Endothelial cell of umbilical vein (primary cell): Measurements from ENCODE around the gene RBMS3. TPM values are rescaled to one million over a fixed set of nuclear protein-coding genes. Genes with fewer than 3 reads are reported as not detected.

Experiments
- BruUV-seq: library from RNA; stranded (reverse); fragments of 400-500 nt; replicated peaks from 2 replicates; lab custom pipeline; 2021; lab: Mats Ljungman, UMichigan
- CTCF ChIA-PET: fragments of 300-600, 350-600 bp; sonication (Branson Sonifier 250); formaldehyde crosslinking; loops from one replicate; lab custom pipeline; 2021; ENCODE audit warnings: antibody characterized with exemption, inconsistent platforms; lab: Charles Lee
- POLR2A ChIA-PET: fragments of 300-600, 350-600 bp; sonication (Branson Sonifier 250); formaldehyde crosslinking; loops from one replicate; lab custom pipeline; 2021; ENCODE audit warnings: antibody characterized with exemption, inconsistent platforms; lab: Charles Lee
- DNase-seq: peaks from one replicate; pipeline ENCODE4 v3.0.0-alpha.2; 2011; ENCODE audit warnings: low read depth, low spot score
- FAIRE-seq: peaks from 2 replicates; lab custom pipeline; 2011; peaks lifted over from hg19 to GRCh38; lab: Jason Lieb, UNC
- H2AFZ ChIP-seq: 2 replicates; pipeline ENCODE4 v1.6.0; 2012; ENCODE audit warnings: low read depth, low read length, control low read depth, inconsistent platforms
- H3K27ac ChIP-seq: 2 replicates; pipeline ENCODE4 v1.5.1; 2011; ENCODE audit warnings: low read depth, mild to moderate bottlenecking, control low read depth, low read length, moderate library complexity; ENCODE audit not compliant: insufficient read depth
- H3K27me3 ChIP-seq, 2 experiments: 2 replicates each; pipeline versions ENCODE4 v1.6.0 to v1.6.1; 2011; ENCODE audit warnings: low read length in 2 of 2, mixed read lengths in 1 of 2; ENCODE audit not compliant: control insufficient read depth in 2 of 2, insufficient read depth in 2 of 2
- H3K36me3 ChIP-seq, 2 experiments: 2 replicates in 1 of 2; 3 replicates in 1 of 2; pipeline ENCODE4 v1.5.1; 2011; ENCODE audit warnings: low read length in 2 of 2, mild to moderate bottlenecking in 1 of 2, moderate library complexity in 1 of 2; ENCODE audit not compliant: control insufficient read depth in 2 of 2, insufficient read depth in 2 of 2; ENCODE audit errors: extremely low read depth in 1 of 2
- H3K4me1 ChIP-seq: 3 replicates; pipeline ENCODE4 v1.5.1; 2011; ENCODE audit warnings: mild to moderate bottlenecking, low read length; ENCODE audit not compliant: control insufficient read depth, insufficient read depth; ENCODE audit errors: extremely low read depth
- H3K4me2 ChIP-seq: 2 replicates; pipeline ENCODE4 v1.6.1; 2011; ENCODE audit warnings: low read length, control low read depth, mixed read lengths; ENCODE audit not compliant: insufficient read depth
- H3K4me3 ChIP-seq, 3 experiments: fragments of 200-600 bp in 1 of 3; sonication (generic), shearing (Covaris generic) in 1 of 3; replicated peaks in 1 of 3; 2 replicates each; pipeline ENCODE4 v1.5.1; 2011 to 2016; ENCODE audit warnings: control low read depth in 3 of 3, low read length in 3 of 3, mild to moderate bottlenecking in 2 of 3, inconsistent platforms in 1 of 3, low read depth in 1 of 3, moderate library complexity in 1 of 3; ENCODE audit not compliant: insufficient read depth in 1 of 3
- H3K79me2 ChIP-seq: 2 replicates; pipeline ENCODE4 v1.6.0; 2012; ENCODE audit warnings: low read length, inconsistent platforms; ENCODE audit not compliant: control insufficient read depth, insufficient read depth
- H3K9ac ChIP-seq: replicated peaks from 2 replicates; pipeline ENCODE3; 2011; ENCODE audit warnings: low read length, control low read depth; ENCODE audit not compliant: insufficient read depth; ENCODE audit errors: extremely low read depth
- H3K9me1 ChIP-seq: replicated peaks from 3 replicates; pipeline ENCODE4 v1.6.0; 2011; ENCODE audit warnings: mild to moderate bottlenecking, low read length; ENCODE audit not compliant: control insufficient read depth, insufficient read depth; ENCODE audit errors: extremely low read depth
- H3K9me3 ChIP-seq: replicated peaks from 2 replicates; pipeline ENCODE4 v1.5.1; 2012; ENCODE audit warnings: low read length, inconsistent platforms; ENCODE audit not compliant: control insufficient read depth, insufficient read depth
- H4K20me1 ChIP-seq: replicated peaks from 2 replicates; pipeline ENCODE3; 2011; ENCODE audit warnings: mild to moderate bottlenecking, low read length; ENCODE audit not compliant: control insufficient read depth, insufficient read depth; ENCODE audit errors: extremely low read depth
- EZH2 ChIP-seq: IDR thresholded peaks from 2 replicates; pipeline ENCODE4 v1.6.1; 2012; ENCODE audit warnings: borderline replicate concordance, low read depth, mild to moderate bottlenecking, moderate library complexity, low read length, inconsistent platforms; ENCODE audit not compliant: severe bottlenecking
- MAX ChIP-seq: IDR thresholded peaks from 2 replicates; pipeline ENCODE4 v1.6.1; 2011; ENCODE audit not compliant: insufficient read depth, insufficient read length
- MYC ChIP-seq: IDR thresholded peaks from one replicate; pipeline ENCODE4 v1.6.1; 2011; ENCODE audit warnings: mild to moderate bottlenecking, low read depth, low read length
- POLR2A ChIP-seq: IDR thresholded peaks from 2 replicates; pipeline ENCODE4 v1.6.1; 2012; ENCODE audit warnings: low read depth, mild to moderate bottlenecking, control low read depth, low read length
- POLR2AphosphoS5 ChIP-seq: IDR thresholded peaks from 2 replicates; pipeline ENCODE4 v1.6.1; 2012; ENCODE audit warnings: low read depth, mild to moderate bottlenecking, control low read depth, low read length, moderate library complexity; ENCODE audit not compliant: insufficient read depth
- dilution Hi-C: fragments of 300-500 bp; cut with MboI; formaldehyde crosslinking; loops from one replicate; pipeline ENCODE4 v1.15.0; 2019; ENCODE audit warnings: low sequenced_read_pairs; ENCODE audit not compliant: extremely low pct_ligation_motif_present
- intact Hi-C: fragments of 100-400 bp; cut with micrococcal nuclease; formaldehyde crosslinking; loops from one replicate; pipeline ENCODE4 v1.10.0; 2022
- polyA plus RNA-seq, 4 experiments: library from polyadenylated mRNA; depleted of rRNA in 3 of 4; stranded (reverse) in 3 of 4; unstranded in 1 of 4; fragments of >200 nt; gene quantifications; 2 replicates each; pipeline versions ENCODE4 v1.2.1 to v1.2.3, GENCODE V29; 2011 to 2012; ENCODE audit warnings: missing spikeins in 1 of 4
- total RNA-seq: library from RNA; stranded (reverse); gene quantifications from 2 replicates; pipeline ENCODE4 v1.2.3, GENCODE V29; 2021

The RBMS3 gene
- total and polyA plus RNA-seq, 2 donors (not counting 3 experiments of a cell fraction or from before 2014, with no cell fraction given): 13.6 to 42.3 TPM

DNA sequence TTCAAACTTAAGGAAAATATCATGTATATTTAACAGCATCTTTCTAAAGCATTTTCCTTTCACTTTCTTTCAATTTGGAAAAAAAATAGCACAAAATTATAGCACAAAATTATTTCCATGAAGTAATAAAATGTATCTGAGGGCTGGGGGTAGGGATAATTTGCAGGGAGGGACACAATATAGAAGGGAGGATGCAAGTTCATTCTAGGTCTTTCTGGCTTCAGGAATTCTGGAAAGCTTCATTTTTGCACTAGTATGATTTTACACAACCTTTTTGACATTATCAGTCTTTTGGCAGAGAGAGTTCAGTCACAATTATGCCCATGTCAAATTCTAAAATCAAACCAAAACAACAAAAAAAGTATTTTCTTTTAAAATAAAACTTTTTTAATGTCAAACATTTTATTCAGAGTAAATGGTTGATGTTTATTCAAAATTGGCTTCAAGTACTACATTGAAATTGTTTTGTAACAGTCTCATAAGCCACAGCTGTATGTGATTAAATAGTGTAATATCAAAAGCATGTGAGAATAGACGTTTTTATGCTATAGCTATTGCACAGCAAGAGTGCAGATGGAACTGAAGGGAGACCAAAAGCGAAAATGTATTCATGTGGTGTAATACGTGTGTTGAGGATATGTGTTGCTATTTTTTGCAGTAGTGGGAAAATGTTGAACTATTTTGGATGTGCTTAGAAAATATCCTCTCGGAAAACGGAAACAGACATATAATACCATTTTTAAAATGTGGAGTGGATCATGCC is 5.8 kb downstream of the RBMS3 start:
- H4K20me1 ChIP-seq: peaks cover 2% of the 10 kb centered on the region
- H3K4me1 ChIP-seq: peaks cover 33% of the 10 kb centered on the region
- H3K9me3 ChIP-seq: no peaks in the 10 kb centered on the region
- TF ChIP-seq POLR2AphosphoS5 (no peak), MYC (no peak), EZH2 (no peak), MAX (no peak)
- CTCF ChIA-PET: no interaction called here
- intact Hi-C loops (loop anchor here (10.0 kb wide), 1 partner anchor 1468 kb away; no protein-coding TSS in a partner anchor), dilution Hi-C loops (no loop called here)
- H3K36me3 ChIP-seq: peaks cover 0 to under 1% of the 10 kb centered on the region in 2 experiments
- FAIRE-seq (no peak), DNase-seq (peak; percentile 7)
- H3K9me1 ChIP-seq: no peaks in the 10 kb centered on the region
- no peaks in the 10 kb centered on the region for H3K27me3 ChIP-seq
- peaks cover 81% of the 10 kb centered on the region for H3K79me2 ChIP-seq
- peak overlapping the region; percentile 96 for H3K4me2 ChIP-seq
- H3K4me3 ChIP-seq: peak overlapping the region in 1 of 3 experiments; percentile 66
- no TSS peak for BruUV-seq
- POLR2A ChIA-PET: interaction anchor here (1.5 kb wide), 1 partner anchor 37 kb away, joined by 3 read pairs; no protein-coding TSS in a partner anchor
- H3K27ac ChIP-seq: no peak overlapping the region
- peak overlapping the region; percentile 53 for H3K9ac ChIP-seq
- H2AFZ ChIP-seq: no peak overlapping the region

DNA sequence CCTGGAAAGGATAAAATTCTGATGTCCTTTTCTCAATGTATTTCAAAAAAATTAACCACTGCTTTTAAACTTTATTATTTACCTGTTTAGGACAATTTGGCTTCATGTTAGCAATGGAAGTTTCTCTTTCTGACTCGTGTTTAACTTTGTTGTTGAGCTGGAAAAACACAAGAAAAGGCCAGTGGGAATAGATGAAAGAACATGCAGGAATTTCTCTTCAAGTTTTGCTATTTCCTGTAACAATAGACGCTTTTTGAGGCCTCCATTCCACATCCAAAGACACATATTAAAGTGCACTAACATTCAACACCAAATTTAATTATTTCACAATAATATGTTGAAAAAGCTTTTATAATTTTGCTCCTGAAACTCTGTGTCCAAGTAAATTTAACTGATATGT is 9.7 kb downstream of the RBMS3 start:
- POLR2A ChIA-PET: no interaction called here
- FAIRE-seq (no peak), DNase-seq (no peak)
- no TSS peak for BruUV-seq
- H3K36me3 ChIP-seq: peaks cover 0 to 5% of the 10 kb centered on the region in 2 experiments
- CTCF ChIA-PET: interaction anchor here (1.2 kb wide), 1 partner anchor 374 kb away, joined by 3 read pairs; no protein-coding TSS in a partner anchor
- no peak overlapping the region for H3K27ac ChIP-seq
- no peaks in the 10 kb centered on the region for H3K9me3 ChIP-seq
- H3K9me1 ChIP-seq: no peaks in the 10 kb centered on the region
- H3K4me3 ChIP-seq: no peak overlapping the region
- peaks cover 2% of the 10 kb centered on the region for H4K20me1 ChIP-seq
- H3K9ac ChIP-seq: no peak overlapping the region
- H3K27me3 ChIP-seq: no peaks in the 10 kb centered on the region
- no peak overlapping the region for H2AFZ ChIP-seq
- dilution Hi-C loops: no loop called here
- intact Hi-C loops: no loop called here
- H3K79me2 ChIP-seq: peaks cover 60% of the 10 kb centered on the region
- H3K4me1 ChIP-seq: peaks cover 14% of the 10 kb centered on the region
- TF ChIP-seq MYC (no peak), POLR2A (no peak)
- H3K4me2 ChIP-seq: no peak overlapping the region
